ENCODE data around the gene RAB11FIP3.

DNA sequence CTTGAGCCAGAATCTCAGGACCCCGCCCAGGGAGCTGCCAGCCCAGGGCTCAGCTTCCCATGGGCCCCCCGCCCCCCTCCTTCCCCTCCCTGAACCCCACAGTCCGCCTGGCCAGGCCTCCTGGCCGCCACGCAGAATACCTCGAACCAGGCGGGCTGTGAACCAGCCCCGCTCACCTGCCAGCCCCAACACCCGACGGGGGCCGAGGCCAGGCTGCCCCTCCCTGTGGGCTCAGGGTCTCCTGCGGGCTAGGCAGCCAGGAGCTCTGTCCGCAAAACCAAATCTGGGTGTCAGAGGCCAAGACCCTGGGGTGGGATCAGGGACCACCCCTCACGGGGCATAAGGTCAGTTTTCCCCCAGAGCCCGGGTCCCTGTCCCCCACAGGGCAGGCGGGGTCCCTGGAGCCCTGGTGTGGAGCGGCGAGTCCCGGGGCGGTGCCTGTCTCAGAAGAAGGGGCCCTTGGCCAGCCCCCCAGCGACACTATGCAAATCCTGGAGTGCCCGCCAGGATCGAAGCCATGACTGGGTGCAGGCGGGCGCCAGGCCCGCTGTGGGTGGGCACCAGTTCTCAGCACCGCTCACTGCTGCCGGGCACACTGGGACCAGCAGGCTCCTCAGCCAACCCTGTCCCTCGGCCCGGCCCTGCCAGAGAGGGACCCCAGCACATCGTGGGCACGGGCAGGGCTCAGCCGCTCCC lies 128.3 kb downstream of the RAB11FIP3 start:
- TF ChIP-seq, protein P1, sequence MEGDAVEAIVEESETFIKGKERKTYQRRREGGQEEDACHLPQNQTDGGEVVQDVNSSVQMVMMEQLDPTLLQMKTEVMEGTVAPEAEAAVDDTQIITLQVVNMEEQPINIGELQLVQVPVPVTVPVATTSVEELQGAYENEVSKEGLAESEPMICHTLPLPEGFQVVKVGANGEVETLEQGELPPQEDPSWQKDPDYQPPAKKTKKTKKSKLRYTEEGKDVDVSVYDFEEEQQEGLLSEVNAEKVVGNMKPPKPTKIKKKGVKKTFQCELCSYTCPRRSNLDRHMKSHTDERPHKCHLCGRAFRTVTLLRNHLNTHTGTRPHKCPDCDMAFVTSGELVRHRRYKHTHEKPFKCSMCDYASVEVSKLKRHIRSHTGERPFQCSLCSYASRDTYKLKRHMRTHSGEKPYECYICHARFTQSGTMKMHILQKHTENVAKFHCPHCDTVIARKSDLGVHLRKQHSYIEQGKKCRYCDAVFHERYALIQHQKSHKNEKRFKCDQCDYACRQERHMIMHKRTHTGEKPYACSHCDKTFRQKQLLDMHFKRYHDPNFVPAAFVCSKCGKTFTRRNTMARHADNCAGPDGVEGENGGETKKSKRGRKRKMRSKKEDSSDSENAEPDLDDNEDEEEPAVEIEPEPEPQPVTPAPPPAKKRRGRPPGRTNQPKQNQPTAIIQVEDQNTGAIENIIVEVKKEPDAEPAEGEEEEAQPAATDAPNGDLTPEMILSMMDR (IDR thresholded peaks at IDR 0.05), result no peak
- no peak for TF ChIP-seq POLR2A (IDR thresholded peaks at IDR 0.05)

Data from breast epithelium (tissue), 3 donors.